ENCODE data around the gene TRIM41. TPM values are rescaled to one million over a fixed set of nuclear protein-coding genes. Genes with fewer than 3 reads are reported as not detected.

The TRIM41 gene
- total and polyA plus RNA-seq, 2 of the 13 experiments (the other 11 are each of a cell fraction or from before 2014, with no cell fraction given) = 10.2 to 16.7 TPM

DNA sequence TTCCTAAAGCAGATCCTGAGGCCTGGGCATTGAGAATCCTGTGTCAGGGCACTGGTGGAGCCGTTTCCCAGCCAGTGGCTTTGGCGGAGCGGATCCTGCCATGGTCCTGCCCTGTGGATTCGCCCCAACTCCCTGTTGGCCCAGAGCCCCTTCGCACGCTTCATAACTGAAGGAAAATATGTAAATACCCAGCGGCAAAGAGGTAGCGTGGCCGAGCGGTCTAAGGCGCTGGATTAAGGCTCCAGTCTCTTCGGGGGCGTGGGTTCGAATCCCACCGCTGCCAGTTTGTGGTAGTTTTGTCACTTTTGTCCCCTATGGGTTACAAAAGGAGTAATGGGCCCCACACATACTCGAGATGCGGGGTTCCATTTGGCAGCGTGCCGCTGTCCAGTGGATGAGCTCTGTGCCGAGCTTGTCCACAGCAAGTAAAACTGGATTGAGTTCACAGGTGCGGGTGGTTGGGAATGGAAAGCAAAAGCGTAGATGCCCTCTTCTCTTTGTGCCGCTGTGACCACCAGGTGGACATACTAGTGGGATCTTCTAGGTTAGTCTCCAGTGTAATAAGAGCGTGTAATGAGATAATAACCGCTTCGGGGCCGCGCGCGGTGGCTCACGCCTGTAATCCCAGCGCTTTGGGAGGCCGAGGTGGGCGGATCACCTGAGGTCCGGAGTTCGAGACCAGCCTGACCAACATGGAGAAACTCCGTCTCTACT is 35.4 kb upstream of the TRIM41 start (continued):
- TF ChIP-seq, protein P1, sequence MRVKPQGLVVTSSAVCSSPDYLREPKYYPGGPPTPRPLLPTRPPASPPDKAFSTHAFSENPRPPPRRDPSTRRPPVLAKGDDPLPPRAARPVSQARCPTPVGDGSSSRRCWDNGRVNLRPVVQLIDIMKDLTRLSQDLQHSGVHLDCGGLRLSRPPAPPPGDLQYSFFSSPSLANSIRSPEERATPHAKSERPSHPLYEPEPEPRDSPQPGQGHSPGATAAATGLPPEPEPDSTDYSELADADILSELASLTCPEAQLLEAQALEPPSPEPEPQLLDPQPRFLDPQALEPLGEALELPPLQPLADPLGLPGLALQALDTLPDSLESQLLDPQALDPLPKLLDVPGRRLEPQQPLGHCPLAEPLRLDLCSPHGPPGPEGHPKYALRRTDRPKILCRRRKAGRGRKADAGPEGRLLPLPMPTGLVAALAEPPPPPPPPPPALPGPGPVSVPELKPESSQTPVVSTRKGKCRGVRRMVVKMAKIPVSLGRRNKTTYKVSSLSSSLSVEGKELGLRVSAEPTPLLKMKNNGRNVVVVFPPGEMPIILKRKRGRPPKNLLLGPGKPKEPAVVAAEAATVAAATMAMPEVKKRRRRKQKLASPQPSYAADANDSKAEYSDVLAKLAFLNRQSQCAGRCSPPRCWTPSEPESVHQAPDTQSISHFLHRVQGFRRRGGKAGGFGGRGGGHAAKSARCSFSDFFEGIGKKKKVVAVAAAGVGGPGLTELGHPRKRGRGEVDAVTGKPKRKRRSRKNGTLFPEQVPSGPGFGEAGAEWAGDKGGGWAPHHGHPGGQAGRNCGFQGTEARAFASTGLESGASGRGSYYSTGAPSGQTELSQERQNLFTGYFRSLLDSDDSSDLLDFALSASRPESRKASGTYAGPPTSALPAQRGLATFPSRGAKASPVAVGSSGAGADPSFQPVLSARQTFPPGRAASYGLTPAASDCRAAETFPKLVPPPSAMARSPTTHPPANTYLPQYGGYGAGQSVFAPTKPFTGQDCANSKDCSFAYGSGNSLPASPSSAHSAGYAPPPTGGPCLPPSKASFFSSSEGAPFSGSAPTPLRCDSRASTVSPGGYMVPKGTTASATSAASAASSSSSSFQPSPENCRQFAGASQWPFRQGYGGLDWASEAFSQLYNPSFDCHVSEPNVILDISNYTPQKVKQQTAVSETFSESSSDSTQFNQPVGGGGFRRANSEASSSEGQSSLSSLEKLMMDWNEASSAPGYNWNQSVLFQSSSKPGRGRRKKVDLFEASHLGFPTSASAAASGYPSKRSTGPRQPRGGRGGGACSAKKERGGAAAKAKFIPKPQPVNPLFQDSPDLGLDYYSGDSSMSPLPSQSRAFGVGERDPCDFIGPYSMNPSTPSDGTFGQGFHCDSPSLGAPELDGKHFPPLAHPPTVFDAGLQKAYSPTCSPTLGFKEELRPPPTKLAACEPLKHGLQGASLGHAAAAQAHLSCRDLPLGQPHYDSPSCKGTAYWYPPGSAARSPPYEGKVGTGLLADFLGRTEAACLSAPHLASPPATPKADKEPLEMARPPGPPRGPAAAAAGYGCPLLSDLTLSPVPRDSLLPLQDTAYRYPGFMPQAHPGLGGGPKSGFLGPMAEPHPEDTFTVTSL (CRISPR knock-in tag; IDR thresholded peaks at IDR 0.05; ENCODE audit: borderline replicate concordance) = 0 out of 2 replicates have a peak, but pooled peaks have one; percentile 31
- TF ChIP-seq ZNF431 (CRISPR knock-in tag; IDR thresholded peaks at IDR 0.05; ENCODE audit: borderline replicate concordance, low read depth) (no peak), ZNF678 (CRISPR knock-in tag; IDR thresholded peaks at IDR 0.05) (no peak), ZNF672 (CRISPR knock-in tag; IDR thresholded peaks at IDR 0.05) (no peak), CCDC6 (CRISPR knock-in tag; IDR thresholded peaks at IDR 0.05) (peak; percentile 65), EHMT2 (IDR thresholded peaks at IDR 0.05; ENCODE audit: borderline replicate concordance, low read depth, low read length) (peak; percentile 83; the same call in 1 of the 2 replicates), SMAD9 (CRISPR knock-in tag; IDR thresholded peaks at IDR 0.05) (no peak), SRSF4 (IDR thresholded peaks at IDR 0.05; ENCODE audit: low read depth, low read length, poor library complexity, severe bottlenecking) (no peak), FOXK2 (IDR thresholded peaks at IDR 0.05) (peak; percentile 21; the same call in 1 of the 2 replicates), JUN (CRISPR knock-in tag; IDR thresholded peaks at IDR 0.05) (0 out of 2 replicates have a peak, but pooled peaks have one; percentile 21), ZNF598 (CRISPR knock-in tag; IDR thresholded peaks at IDR 0.05; ENCODE audit: borderline replicate concordance) (no peak; the same call in 1 of the 2 replicates), RXRA (CRISPR knock-in tag; IDR thresholded peaks at IDR 0.05) (peak; percentile 59; the same call in 1 of the 2 replicates), RBM22 (optimal IDR thresholded peaks at IDR 0.05; ENCODE audit: low read length) (peak; percentile 95), ZNF510 (CRISPR knock-in tag; IDR thresholded peaks at IDR 0.05; ENCODE audit: low read depth) (peak; percentile 88), MAZ (IDR thresholded peaks at IDR 0.05; ENCODE audit: borderline replicate concordance, low read depth, low read length) (no peak), MAZ (CRISPR knock-in tag; IDR thresholded peaks at IDR 0.05; ENCODE audit: low read depth) (0 out of 2 replicates have a peak, but pooled peaks have one; percentile 48), SP5 (CRISPR knock-in tag; IDR thresholded peaks at IDR 0.05; ENCODE audit: borderline replicate concordance, low read depth) (0 out of 2 replicates have a peak, but pooled peaks have one; percentile 18), NFYB (CRISPR knock-in tag; IDR thresholded peaks at IDR 0.05) (no peak), ZNF788 (CRISPR knock-in tag; IDR thresholded peaks at IDR 0.05; ENCODE audit: borderline replicate concordance) (peak; percentile 91; the same call in 1 of the 2 replicates), POLR2G (IDR thresholded peaks at IDR 0.05; ENCODE audit: low read depth, low read length) (no peak), GABPA (IDR thresholded peaks at IDR 0.05; ENCODE audit: low read depth, low read length) (no peak), GABPA (CRISPR knock-in tag; IDR thresholded peaks at IDR 0.05; ENCODE audit: low read depth) (peak; percentile 54; the same call in 1 of the 2 replicates), ZSCAN21 (CRISPR knock-in tag; IDR thresholded peaks at IDR 0.05; ENCODE audit: borderline replicate concordance) (0 out of 2 replicates have a peak, but pooled peaks have one; percentile 45), ZNF891 (CRISPR knock-in tag; IDR thresholded peaks at IDR 0.05) (peak; percentile 34; the same call in 1 of the 2 replicates), PITX1 (CRISPR knock-in tag; IDR thresholded peaks at IDR 0.05) (peak; percentile 92), CHD4 (IDR thresholded peaks at IDR 0.05; ENCODE audit: borderline replicate concordance, low read length) (peak; percentile 97)
